Endothelial cell (in vitro differentiated cells): ENCODE data around the gene LGALS9. TPM values are rescaled to one million over a fixed set of nuclear protein-coding genes. Genes with fewer than 3 reads are reported as not detected.
"Not testable (repeated sequence)": the region's sequence is repeated elsewhere in the genome, so short reads cannot be mapped to it uniquely, and the experiment has no call there.

Experiments used
- DNase-seq: peaks from one replicate; pipeline ENCODE4 v3.0.0; 2021; ENCODE audit warnings: low spot score
- H3K27ac Mint-ChIP-seq: one replicate; pipeline ENCODE4 v1.8.0; 2021; ENCODE audit warnings: mixed read lengths, inconsistent platforms; ENCODE audit not compliant: unreplicated experiment
- H3K27me3 Mint-ChIP-seq: one replicate; pipeline ENCODE4 v1.8.0; 2021; ENCODE audit warnings: mild to moderate bottlenecking, moderate library complexity, mixed read lengths, inconsistent platforms; ENCODE audit not compliant: unreplicated experiment
- H3K36me3 Mint-ChIP-seq: one replicate; pipeline ENCODE4 v1.8.0; 2021; ENCODE audit warnings: mild to moderate bottlenecking, low read depth, mixed read lengths, inconsistent platforms; ENCODE audit not compliant: unreplicated experiment
- H3K4me1 Mint-ChIP-seq: one replicate; pipeline ENCODE4 v1.8.0; 2021; ENCODE audit warnings: mild to moderate bottlenecking, mixed read lengths, inconsistent platforms; ENCODE audit not compliant: unreplicated experiment
- H3K4me3 Mint-ChIP-seq: one replicate; pipeline ENCODE4 v1.8.0; 2021; ENCODE audit warnings: mild to moderate bottlenecking, mixed read lengths, inconsistent platforms; ENCODE audit not compliant: unreplicated experiment
- H3K9me3 Mint-ChIP-seq: one replicate; pipeline ENCODE4 v1.8.0; 2021; ENCODE audit warnings: mixed read lengths, inconsistent platforms; ENCODE audit not compliant: unreplicated experiment
- CTCF ChIP-seq: fragments of 200-600 bp; sonication (generic); IDR thresholded peaks from one replicate; pipeline ENCODE4 v1.5.0; 2021; ENCODE audit warnings: antibody characterized with exemption; ENCODE audit not compliant: unreplicated experiment
- total RNA-seq: library from RNA; stranded (reverse); fragmentation: NEBNext Ultra II Directional; extraction: Animal tissue kit (Norgen Biotek cat#: 25700); gene quantifications from one replicate; pipeline ENCODE4 v1.2.1, GENCODE V29; 2021; ENCODE audit not compliant: unreplicated experiment

LGALS9 gene
- total RNA-seq, 1 donor from 2014 or later, result 5.8 TPM

- Mint-ChIP-seq H3K4me3 (no peak overlapping the region), H3K4me1 (no peaks in the 10 kb centered on the region), H3K9me3 (no peaks in the 10 kb centered on the region), H3K27me3 (peaks cover 8% of the 10 kb centered on the region), H3K27ac (no peak overlapping the region), H3K36me3 (no peaks in the 10 kb centered on the region)
- no peak for TF ChIP-seq CTCF
- DNase-seq, result no peak
These were observed 34.6 kb downstream of the LGALS9 start for GRCh38 chr17:27665549-27665948.

- H3K4me3 Mint-ChIP-seq, DNase-seq, H3K9me3 Mint-ChIP-seq, H3K4me1 Mint-ChIP-seq, H3K36me3 Mint-ChIP-seq, H3K27ac Mint-ChIP-seq, H3K27me3 Mint-ChIP-seq: not testable (repeated sequence)
These were observed 35.3 kb downstream of the LGALS9 start for GRCh38 chr17:27666270-27666669.

- Mint-ChIP-seq H3K4me1 (no peaks in the 10 kb centered on the region), H3K4me3 (no peak overlapping the region), H3K9me3 (no peaks in the 10 kb centered on the region), H3K36me3 (no peaks in the 10 kb centered on the region), H3K27me3 (peaks cover 8% of the 10 kb centered on the region), H3K27ac (no peak overlapping the region)
- no peak for TF ChIP-seq CTCF
- no peak for DNase-seq
These were observed 36.0 kb downstream of the LGALS9 start for GRCh38 chr17:27666831-27667560.

- Mint-ChIP-seq H3K27ac (no peak overlapping the region), H3K27me3 (peaks cover 5% of the 10 kb centered on the region), H3K36me3 (no peaks in the 10 kb centered on the region), H3K4me1 (no peaks in the 10 kb centered on the region), H3K9me3 (no peaks in the 10 kb centered on the region), H3K4me3 (no peak overlapping the region)
- no peak for TF ChIP-seq CTCF
- no peak for DNase-seq
These were observed 36.9 kb downstream of the LGALS9 start for GRCh38 chr17:27667656-27668487.

- no peaks in the 10 kb centered on the region for H3K36me3 Mint-ChIP-seq
- H3K27me3 Mint-ChIP-seq, result peaks cover 5% of the 10 kb centered on the region
- no peak overlapping the region for H3K27ac Mint-ChIP-seq
- H3K4me1 Mint-ChIP-seq, result no peaks in the 10 kb centered on the region
- TF ChIP-seq CTCF, result no peak
- DNase-seq, result no peak
- no peak overlapping the region for H3K4me3 Mint-ChIP-seq
- no peaks in the 10 kb centered on the region for H3K9me3 Mint-ChIP-seq
These were observed 37.5 kb downstream of the LGALS9 start for GRCh38 chr17:27668488-27668823.
